ENCODE results near the gene CATSPERZ. TPM values are rescaled to one million over a fixed set of nuclear protein-coding genes. Genes with fewer than 3 reads are reported as not detected.

Gene CATSPERZ
- total RNA-seq, result 1 to 10 TPM in 3 of 8 experiments, under 1 TPM in 2, not detected in 3; 0.76 to 1.9 (median 1.2) TPM

- Histone ChIP-seq H3K4me3 (peak within 1 kb of the TSS in 2 of 5 donors; percentile 7 to 9), H3K27ac (no peak within 1 kb of the TSS), H3K4me1 (replicated peaks in 1 of 2) (peaks cover 5 to 26% of the 10 kb centered on the region in 2 donors)
- ATAC-seq (replicated peaks in 6 of 8), result peak in 1 of 8 experiments; percentile 0
- in situ Hi-C loops (cut with MboI; ENCODE audit: low pct_unique_long_range_greater_than_20kb in 2 of 9, low sequenced_read_pairs in 9 of 9, unreplicated experiment in 9 of 9), result no loop called here
- WGBS, 10 experiments, result 7 to 50% methylated on average over 2 to 3 of the region's 54 CpGs; no CpG with 5 or more reads in 8 of the 10 experiments
Measured at GRCh38 chr11:64299847-64300648, at the start of gene CATSPERZ. Gene CATSPERZ, plus strand, starts transcription at chr11:64300358. Its CDS starts 53 bp downstream, at chr11:64300411.

DNA sequence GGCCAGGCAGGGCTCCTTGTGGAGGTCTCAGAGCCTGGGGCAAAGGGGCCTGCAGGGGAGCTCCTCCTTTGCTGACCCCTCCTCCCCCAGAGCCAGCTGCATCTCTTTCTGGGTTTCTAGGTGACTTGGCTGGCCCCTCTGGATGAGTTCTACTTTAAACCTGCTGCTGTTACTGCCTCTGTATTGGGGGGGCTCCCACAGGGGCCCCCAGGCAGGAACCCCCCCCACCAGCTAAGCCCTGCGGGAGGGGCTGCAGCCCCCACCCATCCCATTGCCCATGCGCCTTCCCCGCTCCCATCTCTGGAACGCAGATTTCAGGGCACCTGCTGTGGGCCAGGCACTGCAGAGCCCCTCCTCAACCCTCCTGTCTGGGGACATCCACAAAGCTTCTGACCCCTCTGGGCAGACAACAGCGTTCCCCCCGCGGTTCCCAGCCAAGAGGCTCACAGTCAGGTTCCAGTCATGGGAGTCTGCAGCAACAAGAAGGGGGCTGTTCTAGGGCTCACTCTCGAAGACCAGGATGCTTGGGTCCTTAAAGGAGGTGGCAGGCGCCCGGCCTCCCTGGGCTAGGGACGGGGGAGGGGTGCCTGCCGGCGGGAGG lies 49.6 kb upstream of the CATSPERZ start:
- H3K27ac ChIP-seq, result peak overlapping the region in 1 of 2 donors; percentile 7
- peak in 1 of 8 experiments; percentile 0 for ATAC-seq (replicated peaks in 6 of 8)
- H3K4me1 ChIP-seq (replicated peaks in 1 of 2), result peaks cover 14 to 26% of the 10 kb centered on the region in 2 donors
- peak overlapping the region; percentile 37 to 61 (median 47) for H3K4me3 ChIP-seq
- 0 to 7% methylated on average over 3 to 5 of the region's 13 CpGs; no CpG with 5 or more reads in 8 of the 10 experiments for WGBS, 10 experiments
- in situ Hi-C loops (cut with MboI; ENCODE audit: low pct_unique_long_range_greater_than_20kb in 2 of 9, low sequenced_read_pairs in 9 of 9, unreplicated experiment in 9 of 9), result no loop called here

GRCh38 chr11:64251016-64251752 lies 49.0 kb upstream of the CATSPERZ start, which contains the start of gene PLCB3:
Gene PLCB3, plus strand, starts transcription at chr11:64251530. Its CDS starts 120 bp downstream, at chr11:64251650.
- Histone ChIP-seq H3K27ac (peak within 1 kb of the TSS in 1 of 2 donors; percentile 7), H3K4me1 (replicated peaks in 1 of 2) (peaks cover 14 to 25% of the 10 kb centered on the region in 2 donors), H3K4me3 (peak within 1 kb of the TSS; percentile 37 to 61 (median 47))
- WGBS, 10 experiments, result 0% methylated on average over 1 of the region's 75 CpGs; no CpG with 5 or more reads in 9 of the 10 experiments
- in situ Hi-C loops (cut with MboI; ENCODE audit: low pct_unique_long_range_greater_than_20kb in 2 of 9, low sequenced_read_pairs in 9 of 9, unreplicated experiment in 9 of 9), result no loop called here
- ATAC-seq (replicated peaks in 6 of 8), result peak; percentile 21 to 56 (median 42)

GRCh38 chr11:64251753-64252002 lies 48.5 kb upstream of the CATSPERZ start:
- ATAC-seq (replicated peaks in 6 of 8), result no peak
- Histone ChIP-seq H3K4me1 (replicated peaks in 1 of 2) (peaks cover 14 to 25% of the 10 kb centered on the region in 2 donors), H3K27ac (no peak overlapping the region), H3K4me3 (peak overlapping the region; percentile 37 to 61 (median 47))
- in situ Hi-C loops (cut with MboI; ENCODE audit: low pct_unique_long_range_greater_than_20kb in 2 of 9, low sequenced_read_pairs in 9 of 9, unreplicated experiment in 9 of 9), result no loop called here
- WGBS, 10 experiments, result 0% methylated on average over 3 of the region's 18 CpGs; no CpG with 5 or more reads in 9 of the 10 experiments

GRCh38 chr11:64252003-64252872 lies 47.9 kb upstream of the CATSPERZ start:
- peak in 3 of 8 experiments; percentile 11 to 38 (median 37) for ATAC-seq (replicated peaks in 6 of 8)
- in situ Hi-C loops (cut with MboI; ENCODE audit: low pct_unique_long_range_greater_than_20kb in 2 of 9, low sequenced_read_pairs in 9 of 9, unreplicated experiment in 9 of 9), result no loop called here
- Histone ChIP-seq H3K4me1 (replicated peaks in 1 of 2) (peaks cover 14 to 25% of the 10 kb centered on the region in 2 donors), H3K27ac (no peak overlapping the region), H3K4me3 (peak overlapping the region; percentile 37 to 61 (median 47))
- 3 to 18% methylated on average over 4 to 6 of the region's 23 CpGs; no CpG with 5 or more reads in 8 of the 10 experiments for WGBS, 10 experiments

DNA sequence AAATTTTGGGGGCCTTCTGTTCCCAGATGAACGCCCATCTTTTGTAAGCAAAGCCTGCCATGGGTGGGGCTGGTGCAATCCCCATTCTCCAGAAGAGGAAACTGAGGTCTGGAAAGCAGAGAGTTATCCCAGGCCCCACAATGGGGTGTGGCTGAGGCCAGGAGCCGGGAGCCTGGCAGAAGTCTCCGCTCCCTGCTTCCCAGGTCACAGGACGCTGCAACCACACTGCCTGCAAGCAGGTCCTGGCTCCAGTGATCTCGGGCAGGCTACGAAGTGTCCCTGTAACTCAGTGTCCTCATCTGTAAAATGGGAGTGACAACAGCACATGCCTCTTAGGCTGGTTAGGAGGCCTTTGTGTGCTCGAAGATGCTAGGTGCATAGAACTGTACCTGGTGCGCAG lies 47.1 kb upstream of the CATSPERZ start:
- H3K4me1 ChIP-seq (replicated peaks in 1 of 2), result peaks cover 8 to 20% of the 10 kb centered on the region in 2 donors
- in situ Hi-C loops (cut with MboI; ENCODE audit: low pct_unique_long_range_greater_than_20kb in 2 of 9, low sequenced_read_pairs in 9 of 9, unreplicated experiment in 9 of 9), result no loop called here
- ATAC-seq (replicated peaks in 6 of 8), result no peak
- H3K27ac ChIP-seq, result no peak overlapping the region
- WGBS, 10 experiments, result 61 to 90% (median 85%) methylated on average over 2 to 7 of the region's 8 CpGs; no CpG with 5 or more reads in 5 of the 10 experiments
- H3K4me3 ChIP-seq, result no peak overlapping the region

DNA sequence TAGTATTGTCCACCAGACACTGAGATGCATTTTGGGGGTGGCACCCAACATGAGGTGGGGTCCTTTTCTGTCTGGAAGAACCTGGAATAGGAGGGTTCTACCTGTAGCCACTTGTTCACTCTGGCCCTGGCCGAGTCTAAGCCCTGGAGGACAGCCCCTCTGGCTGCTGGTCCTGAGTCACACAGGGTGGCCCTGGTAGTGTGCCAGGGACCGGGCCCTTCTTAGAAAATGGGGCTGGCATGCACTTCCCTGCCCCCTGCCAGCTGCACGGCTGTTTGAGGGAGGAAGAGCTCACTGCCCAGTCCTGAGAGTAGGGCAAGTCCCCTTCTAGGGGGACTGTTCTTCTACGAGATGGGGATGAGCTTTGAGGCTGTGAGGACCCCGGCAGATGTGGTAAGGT lies 46.7 kb upstream of the CATSPERZ start:
- H3K27ac ChIP-seq, result no peak overlapping the region
- 100% methylated on average over 1 of the region's 5 CpGs; no CpG with 5 or more reads in 9 of the 10 experiments for WGBS, 10 experiments
- in situ Hi-C loops (cut with MboI; ENCODE audit: low pct_unique_long_range_greater_than_20kb in 2 of 9, low sequenced_read_pairs in 9 of 9, unreplicated experiment in 9 of 9), result no loop called here
- H3K4me3 ChIP-seq, result no peak overlapping the region
- ATAC-seq (replicated peaks in 6 of 8), result no peak
- peaks cover 8 to 20% of the 10 kb centered on the region in 2 donors for H3K4me1 ChIP-seq (replicated peaks in 1 of 2)

DNA sequence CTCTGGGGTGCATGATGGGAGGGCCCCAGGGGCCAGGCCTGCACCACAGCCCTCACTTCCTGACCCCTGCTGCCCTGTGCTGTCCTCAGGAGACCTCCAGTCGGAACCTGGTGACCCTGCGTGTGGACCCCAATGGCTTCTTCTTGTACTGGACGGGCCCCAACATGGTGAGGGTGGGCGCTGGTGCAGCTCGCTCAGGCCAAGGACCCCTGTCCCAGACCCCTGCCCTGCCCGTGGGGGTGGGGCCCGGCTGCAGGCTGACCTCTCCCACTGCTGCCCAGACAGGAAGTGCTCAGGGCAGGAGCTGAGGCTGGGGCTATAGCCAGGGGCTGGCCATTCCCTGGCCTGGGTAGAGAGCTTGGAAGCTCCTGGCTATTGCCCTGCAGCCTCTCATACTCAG lies 45.8 kb upstream of the CATSPERZ start:
- ATAC-seq (replicated peaks in 6 of 8), result no peak
- no peak overlapping the region for H3K4me3 ChIP-seq
- in situ Hi-C loops (cut with MboI; ENCODE audit: low pct_unique_long_range_greater_than_20kb in 2 of 9, low sequenced_read_pairs in 9 of 9, unreplicated experiment in 9 of 9), result no loop called here
- WGBS, 10 experiments, result 90 to 100% methylated on average over 1 to 2 of the region's 7 CpGs; no CpG with 5 or more reads in 8 of the 10 experiments
- peaks cover 8 to 17% of the 10 kb centered on the region in 2 donors for H3K4me1 ChIP-seq (replicated peaks in 1 of 2)
- no peak overlapping the region for H3K27ac ChIP-seq

- in situ Hi-C loops (cut with MboI; ENCODE audit: low pct_unique_long_range_greater_than_20kb in 2 of 9, low sequenced_read_pairs in 9 of 9, unreplicated experiment in 9 of 9), result no loop called here
- ATAC-seq (replicated peaks in 6 of 8), result no peak
- 100% methylated on average over 1 to 4 of the region's 35 CpGs; no CpG with 5 or more reads in 6 of the 10 experiments for WGBS, 10 experiments
- Histone ChIP-seq H3K4me3 (no peak overlapping the region), H3K4me1 (replicated peaks in 1 of 2) (peaks cover 7 to 8% of the 10 kb centered on the region in 2 donors), H3K27ac (no peak overlapping the region)
Measured at GRCh38 chr11:64255135-64256128, 44.7 kb upstream of the CATSPERZ start.

DNA sequence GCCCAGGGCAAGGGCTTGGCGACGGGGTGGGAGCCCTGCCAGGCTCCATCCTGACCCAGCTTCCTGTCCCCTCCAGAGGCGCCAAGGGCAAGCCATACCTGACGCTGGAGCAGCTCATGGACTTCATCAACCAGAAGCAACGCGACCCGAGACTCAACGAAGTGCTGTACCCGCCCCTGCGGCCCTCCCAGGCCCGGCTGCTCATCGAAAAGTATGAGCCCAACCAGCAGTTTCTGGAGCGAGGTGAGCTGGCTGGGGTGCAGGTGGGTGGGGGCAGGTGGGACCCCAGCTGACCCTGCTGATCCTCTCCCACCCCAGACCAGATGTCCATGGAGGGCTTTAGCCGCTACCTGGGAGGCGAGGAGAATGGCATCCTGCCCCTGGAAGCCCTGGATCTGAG lies 43.9 kb upstream of the CATSPERZ start:
- in situ Hi-C loops (cut with MboI; ENCODE audit: low pct_unique_long_range_greater_than_20kb in 2 of 9, low sequenced_read_pairs in 9 of 9, unreplicated experiment in 9 of 9), result no loop called here
- ATAC-seq (replicated peaks in 6 of 8), result no peak
- 80 to 100% (median 96%) methylated on average over 1 to 4 of the region's 15 CpGs; no CpG with 5 or more reads in 7 of the 10 experiments for WGBS, 10 experiments
- H3K27ac ChIP-seq, result no peak overlapping the region
- peaks cover 2 to 4% of the 10 kb centered on the region in 2 donors for H3K4me1 ChIP-seq (replicated peaks in 1 of 2)
- no peak overlapping the region for H3K4me3 ChIP-seq

DNA sequence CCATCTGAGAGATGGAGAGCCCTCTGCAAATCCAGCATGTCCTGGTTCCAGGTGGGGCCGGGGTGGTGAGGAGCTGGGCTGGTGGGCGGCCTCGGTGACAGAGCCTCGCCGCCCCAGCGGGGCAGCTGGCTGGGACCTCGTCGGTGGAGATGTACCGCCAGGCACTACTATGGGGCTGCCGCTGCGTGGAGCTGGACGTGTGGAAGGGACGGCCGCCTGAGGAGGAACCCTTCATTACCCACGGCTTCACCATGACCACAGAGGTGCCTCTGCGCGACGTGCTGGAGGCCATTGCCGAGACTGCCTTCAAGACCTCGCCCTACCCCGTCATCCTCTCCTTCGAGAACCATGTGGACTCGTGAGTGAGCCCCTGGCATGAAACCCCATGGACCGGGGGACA lies 41.8 kb upstream of the CATSPERZ start:
- WGBS, 10 experiments, result 50 to 100% (median 58%) methylated on average over 1 to 4 of the region's 24 CpGs; no CpG with 5 or more reads in 6 of the 10 experiments
- ATAC-seq (replicated peaks in 6 of 8), result no peak
- Histone ChIP-seq H3K4me3 (no peak overlapping the region), H3K4me1 (replicated peaks in 1 of 2) (peaks cover 3 to 4% of the 10 kb centered on the region in 2 donors), H3K27ac (no peak overlapping the region)
- in situ Hi-C loops (cut with MboI; ENCODE audit: low pct_unique_long_range_greater_than_20kb in 2 of 9, low sequenced_read_pairs in 9 of 9, unreplicated experiment in 9 of 9), result no loop called here
